Neural cell (in vitro differentiated cells): ENCODE data around the gene THBD. TPM values are rescaled to one million over a fixed set of nuclear protein-coding genes. Genes with fewer than 3 reads are reported as not detected.

Experiments used
- H2AFZ ChIP-seq: fragments of 200-600, 300-800 bp; sonication (generic), shearing (Covaris generic); 2 replicates; pipeline ENCODE4 v1.6.0; 2014; ENCODE audit warnings: low read depth, mild to moderate bottlenecking, antibody characterized with exemption, low read length, moderate library complexity
- H3F3A ChIP-seq: fragments of 200-600 bp; shearing (Covaris generic); 2 replicates; pipeline ENCODE4 v1.6.1; 2016; ENCODE audit warnings: mild to moderate bottlenecking, moderate library complexity, mixed read lengths, antibody characterized with exemption, low read length; ENCODE audit not compliant: insufficient read depth, poor library complexity, severe bottlenecking
- H3K27ac ChIP-seq: fragments of 200-600, 300-800 bp; sonication (generic), shearing (Covaris generic); 2 replicates; pipeline ENCODE4 v1.5.1; 2014; ENCODE audit warnings: mild to moderate bottlenecking, low read length, moderate library complexity
- H3K27me3 ChIP-seq: fragments of 300-800, 200-600 bp; sonication (generic), shearing (Covaris generic); 2 replicates; pipeline ENCODE4 v1.6.0; 2014; ENCODE audit warnings: mild to moderate bottlenecking, low read depth, low read length, moderate library complexity; ENCODE audit not compliant: insufficient read depth
- H3K36me3 ChIP-seq: fragments of 300-800, 200-600 bp; sonication (generic), shearing (Covaris generic); 2 replicates; pipeline ENCODE4 v1.5.1; 2014; ENCODE audit warnings: mild to moderate bottlenecking, antibody characterized with exemption, low read length, moderate library complexity; ENCODE audit not compliant: insufficient read depth
- H3K4me2 ChIP-seq: fragments of 300-800, 200-600 bp; sonication (generic), shearing (Covaris generic); 2 replicates; pipeline ENCODE4 v1.6.0; 2014; ENCODE audit warnings: mild to moderate bottlenecking, low read length
- H3K4me3 ChIP-seq: fragments of 300-800, 200-600 bp; sonication (generic), shearing (Covaris generic); 2 replicates; pipeline ENCODE4 v1.5.1; 2014; ENCODE audit warnings: mild to moderate bottlenecking, low read length, moderate library complexity
- H3K79me2 ChIP-seq: fragments of 200-600 bp; shearing (Covaris generic); replicated peaks from 2 replicates; pipeline ENCODE4 v1.6.0; 2014; ENCODE audit warnings: mild to moderate bottlenecking, low read length, moderate library complexity; ENCODE audit not compliant: insufficient read depth
- H3K9ac ChIP-seq: fragments of 300-800, 200-600 bp; sonication (generic), shearing (Covaris generic); 2 replicates; pipeline ENCODE4 v1.6.1; 2016; ENCODE audit warnings: mild to moderate bottlenecking, low read length, mixed read lengths
- H3K9me2 ChIP-seq: fragments of 200-600 bp; shearing (Covaris generic); 2 replicates; pipeline ENCODE4 v1.6.1; 2016; ENCODE audit warnings: mild to moderate bottlenecking, low read length, mixed read lengths; ENCODE audit not compliant: insufficient read depth
- H3K9me3 ChIP-seq: fragments of 200-600, 300-800 bp; sonication (generic), shearing (Covaris generic); 2 replicates; pipeline ENCODE4 v1.6.1; 2016; ENCODE audit warnings: mild to moderate bottlenecking, mixed run types, low read length, moderate library complexity, mixed read lengths
- H4K20me1 ChIP-seq: fragments of 200-600 bp; shearing (Covaris generic); 2 replicates; pipeline ENCODE4 v1.6.1; 2016; ENCODE audit warnings: mild to moderate bottlenecking, mixed run types; ENCODE audit not compliant: insufficient read depth
- EP300 ChIP-seq: fragments of 450-650 bp; conservative IDR thresholded peaks from 2 replicates; pipeline ENCODE4 v1.6.1; 2014; ENCODE audit warnings: antibody characterized with exemption, mild to moderate bottlenecking, moderate library complexity; ENCODE audit not compliant: poor library complexity, severe bottlenecking
- EZH2 ChIP-seq: fragments of 200-600, 300-800 bp; shearing (Covaris generic), sonication (generic); IDR thresholded peaks from 2 replicates; pipeline ENCODE4 v1.6.1; 2014; ENCODE audit warnings: antibody characterized with exemption, low read length, borderline replicate concordance, mild to moderate bottlenecking; ENCODE audit not compliant: insufficient read depth, poor library complexity, severe bottlenecking
- MXI1 ChIP-seq: fragments of 450-650 bp; conservative IDR thresholded peaks from 2 replicates; pipeline ENCODE4 v1.6.1; 2014; ENCODE audit warnings: antibody characterized with exemption, mild to moderate bottlenecking; ENCODE audit not compliant: poor library complexity, severe bottlenecking
- POLR2AphosphoS5 ChIP-seq: IDR thresholded peaks from 2 replicates; pipeline ENCODE4 v1.6.1; 2012
- RAD21 ChIP-seq: fragments of 450-650 bp; conservative IDR thresholded peaks from 2 replicates; pipeline ENCODE4 v1.6.1; 2014; ENCODE audit warnings: antibody characterized with exemption, mild to moderate bottlenecking, moderate library complexity
- SMC3 ChIP-seq: fragments of 450-650 bp; conservative IDR thresholded peaks from 2 replicates; pipeline ENCODE4 v1.6.1; 2014; ENCODE audit warnings: antibody characterized with exemption, mild to moderate bottlenecking, moderate library complexity; ENCODE audit not compliant: poor library complexity
- TAF1 ChIP-seq: IDR thresholded peaks from 2 replicates; pipeline ENCODE4 v1.6.1; 2012; ENCODE audit warnings: low read depth
- polyA plus RNA-seq: library from polyadenylated mRNA; depleted of rRNA; stranded (reverse); fragments of >200 nt; gene quantifications from 2 replicates; pipeline ENCODE4 v1.2.3, GENCODE V29; 2014
- TF ChIP-seq, protein P1 (sequence below): fragments of 450-650 bp; IDR thresholded peaks from 2 replicates; pipeline ENCODE4 v1.5.1; 2014; ENCODE audit warnings: antibody characterized with exemption, mild to moderate bottlenecking, moderate library complexity; ENCODE audit not compliant: poor library complexity, severe bottlenecking
- TF ChIP-seq, protein P2 (sequence below): IDR thresholded peaks from 2 replicates; pipeline ENCODE4 v1.6.1; 2012; ENCODE audit warnings: borderline replicate concordance

THBD gene
- polyA plus RNA-seq, 1 donor from 2014 or later = not detected

DNA sequence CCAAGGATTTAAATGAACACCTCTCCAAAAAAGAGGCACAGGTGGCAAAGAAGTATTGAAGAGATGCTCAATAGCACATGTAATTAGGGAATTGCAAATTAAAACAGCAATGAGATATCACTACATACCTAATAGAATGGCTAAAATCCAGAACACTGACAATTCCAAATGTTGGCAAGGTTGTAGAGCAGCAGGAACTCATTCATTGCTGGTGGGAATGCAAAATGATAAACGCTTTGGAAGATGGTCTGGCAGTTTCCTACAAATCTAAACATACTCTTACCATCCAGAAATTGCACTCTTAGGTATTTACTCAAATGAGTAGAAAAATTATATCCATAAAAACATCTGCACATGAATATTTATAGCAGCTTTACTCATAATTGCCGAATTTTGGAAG lies 19.6 kb upstream of the THBD start:
- Histone ChIP-seq H3K9ac (no peak overlapping the region), H4K20me1 (no peaks in the 10 kb centered on the region), H3F3A (no peaks in the 10 kb centered on the region), H3K36me3 (no peaks in the 10 kb centered on the region), H3K9me2 (no peaks in the 10 kb centered on the region), H3K9me3 (no peaks in the 10 kb centered on the region), H3K27me3 (peaks cover 11% of the 10 kb centered on the region), H3K4me2 (no peak overlapping the region), H3K79me2 (no peaks in the 10 kb centered on the region), H3K27ac (no peak overlapping the region), H2AFZ (no peak overlapping the region), H3K4me3 (no peak overlapping the region)
- TF ChIP-seq, protein P1, sequence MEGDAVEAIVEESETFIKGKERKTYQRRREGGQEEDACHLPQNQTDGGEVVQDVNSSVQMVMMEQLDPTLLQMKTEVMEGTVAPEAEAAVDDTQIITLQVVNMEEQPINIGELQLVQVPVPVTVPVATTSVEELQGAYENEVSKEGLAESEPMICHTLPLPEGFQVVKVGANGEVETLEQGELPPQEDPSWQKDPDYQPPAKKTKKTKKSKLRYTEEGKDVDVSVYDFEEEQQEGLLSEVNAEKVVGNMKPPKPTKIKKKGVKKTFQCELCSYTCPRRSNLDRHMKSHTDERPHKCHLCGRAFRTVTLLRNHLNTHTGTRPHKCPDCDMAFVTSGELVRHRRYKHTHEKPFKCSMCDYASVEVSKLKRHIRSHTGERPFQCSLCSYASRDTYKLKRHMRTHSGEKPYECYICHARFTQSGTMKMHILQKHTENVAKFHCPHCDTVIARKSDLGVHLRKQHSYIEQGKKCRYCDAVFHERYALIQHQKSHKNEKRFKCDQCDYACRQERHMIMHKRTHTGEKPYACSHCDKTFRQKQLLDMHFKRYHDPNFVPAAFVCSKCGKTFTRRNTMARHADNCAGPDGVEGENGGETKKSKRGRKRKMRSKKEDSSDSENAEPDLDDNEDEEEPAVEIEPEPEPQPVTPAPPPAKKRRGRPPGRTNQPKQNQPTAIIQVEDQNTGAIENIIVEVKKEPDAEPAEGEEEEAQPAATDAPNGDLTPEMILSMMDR = no peak
- TF ChIP-seq SMC3 = no peak
- TF ChIP-seq MXI1 = no peak
- TF ChIP-seq, protein P2, sequence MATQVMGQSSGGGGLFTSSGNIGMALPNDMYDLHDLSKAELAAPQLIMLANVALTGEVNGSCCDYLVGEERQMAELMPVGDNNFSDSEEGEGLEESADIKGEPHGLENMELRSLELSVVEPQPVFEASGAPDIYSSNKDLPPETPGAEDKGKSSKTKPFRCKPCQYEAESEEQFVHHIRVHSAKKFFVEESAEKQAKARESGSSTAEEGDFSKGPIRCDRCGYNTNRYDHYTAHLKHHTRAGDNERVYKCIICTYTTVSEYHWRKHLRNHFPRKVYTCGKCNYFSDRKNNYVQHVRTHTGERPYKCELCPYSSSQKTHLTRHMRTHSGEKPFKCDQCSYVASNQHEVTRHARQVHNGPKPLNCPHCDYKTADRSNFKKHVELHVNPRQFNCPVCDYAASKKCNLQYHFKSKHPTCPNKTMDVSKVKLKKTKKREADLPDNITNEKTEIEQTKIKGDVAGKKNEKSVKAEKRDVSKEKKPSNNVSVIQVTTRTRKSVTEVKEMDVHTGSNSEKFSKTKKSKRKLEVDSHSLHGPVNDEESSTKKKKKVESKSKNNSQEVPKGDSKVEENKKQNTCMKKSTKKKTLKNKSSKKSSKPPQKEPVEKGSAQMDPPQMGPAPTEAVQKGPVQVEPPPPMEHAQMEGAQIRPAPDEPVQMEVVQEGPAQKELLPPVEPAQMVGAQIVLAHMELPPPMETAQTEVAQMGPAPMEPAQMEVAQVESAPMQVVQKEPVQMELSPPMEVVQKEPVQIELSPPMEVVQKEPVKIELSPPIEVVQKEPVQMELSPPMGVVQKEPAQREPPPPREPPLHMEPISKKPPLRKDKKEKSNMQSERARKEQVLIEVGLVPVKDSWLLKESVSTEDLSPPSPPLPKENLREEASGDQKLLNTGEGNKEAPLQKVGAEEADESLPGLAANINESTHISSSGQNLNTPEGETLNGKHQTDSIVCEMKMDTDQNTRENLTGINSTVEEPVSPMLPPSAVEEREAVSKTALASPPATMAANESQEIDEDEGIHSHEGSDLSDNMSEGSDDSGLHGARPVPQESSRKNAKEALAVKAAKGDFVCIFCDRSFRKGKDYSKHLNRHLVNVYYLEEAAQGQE = no peak
- no peak for TF ChIP-seq EP300
- TF ChIP-seq EZH2 = no peak
- no peak for TF ChIP-seq POLR2AphosphoS5
- TF ChIP-seq RAD21 = no peak
- no peak for TF ChIP-seq TAF1

DNA sequence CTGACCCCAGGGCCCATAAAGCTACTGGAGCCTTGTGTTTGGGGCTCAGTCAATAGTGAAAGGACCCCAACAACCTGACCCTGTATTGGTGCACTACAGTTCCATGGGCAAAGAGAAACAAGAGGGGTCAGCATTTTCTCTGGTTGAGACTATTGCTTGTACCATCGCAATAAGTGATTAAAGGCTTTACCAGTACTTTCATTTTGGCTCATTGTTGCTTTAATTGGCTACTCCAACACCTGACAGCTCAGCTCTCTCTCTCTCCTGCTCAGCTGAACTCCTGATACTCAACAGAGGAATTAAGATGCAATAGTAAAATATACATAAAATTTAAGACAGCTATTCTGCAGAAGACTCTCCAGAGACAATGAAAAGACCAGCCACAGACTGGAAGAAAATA lies 18.8 kb upstream of the THBD start:
- Histone ChIP-seq H3K27ac (no peak overlapping the region), H3F3A (no peaks in the 10 kb centered on the region), H3K27me3 (peaks cover 15% of the 10 kb centered on the region), H3K79me2 (no peaks in the 10 kb centered on the region), H4K20me1 (no peaks in the 10 kb centered on the region), H3K9ac (no peak overlapping the region), H3K9me3 (no peaks in the 10 kb centered on the region), H3K4me2 (no peak overlapping the region), H3K36me3 (no peaks in the 10 kb centered on the region), H3K9me2 (no peaks in the 10 kb centered on the region), H2AFZ (no peak overlapping the region), H3K4me3 (no peak overlapping the region)
- TF ChIP-seq EP300 = no peak
- TF ChIP-seq EZH2 = no peak
- no peak for TF ChIP-seq MXI1
- TF ChIP-seq, protein P2 = no peak
- no peak for TF ChIP-seq SMC3
- no peak for TF ChIP-seq RAD21
- TF ChIP-seq TAF1 = no peak
- no peak for TF ChIP-seq POLR2AphosphoS5
- TF ChIP-seq, protein P1 = no peak
